Esophagus muscularis mucosa (tissue), 4 donors: ENCODE data around the gene NFATC2IP. TPM values are rescaled to one million over a fixed set of nuclear protein-coding genes. Genes with fewer than 3 reads are reported as not detected.

ENCODE experiments used
- DNase-seq: peaks from one replicate; pipeline ENCODE4 v3.0.0-alpha.2; 2017; ENCODE audit errors: extremely low spot score
- H3K27ac ChIP-seq, 4 donors: fragments of 200-600 bp; sonication (generic); replicated peaks in 1 of 4; 1 replicate in 3 of 4; 2 replicates in 1 of 4; pipeline ENCODE4 v1.5.1; 2016 to 2019; ENCODE audit warnings: mild to moderate bottlenecking in 1 of 4
- H3K27me3 ChIP-seq, 4 donors: fragments of 200-600 bp; sonication (generic); one replicate each; pipeline versions ENCODE4 v1.5.1 to v1.6.0; 2016 to 2019
- H3K36me3 ChIP-seq, 4 donors: fragments of 200-600 bp; sonication (generic); one replicate each; pipeline ENCODE4 v1.5.1; 2016 to 2019
- H3K4me1 ChIP-seq, 4 donors: fragments of 200-600 bp; sonication (generic); one replicate each; pipeline ENCODE4 v1.5.1; 2016 to 2019
- H3K4me3 ChIP-seq, 4 donors: fragments of 200-600 bp; sonication (generic); 1 replicate in 2 of 4; 2 replicates in 2 of 4; pipeline ENCODE4 v1.5.1; 2016 to 2019; ENCODE audit warnings: mild to moderate bottlenecking in 4 of 4, moderate library complexity in 1 of 4
- H3K9me3 ChIP-seq, 4 donors: fragments of 200-600 bp; sonication (generic); 1 replicate in 3 of 4; 2 replicates in 1 of 4; pipeline ENCODE4 v1.5.1; 2016 to 2019
- EP300 ChIP-seq: sonication (generic); formaldehyde crosslinking; IDR thresholded peaks from one replicate; pipeline ENCODE4 v1.6.1; 2017; ENCODE audit warnings: antibody characterized with exemption
- POLR2A ChIP-seq: fragments of 450-650 bp; IDR thresholded peaks from one replicate; pipeline ENCODE4 v1.6.1; 2017; ENCODE audit warnings: antibody characterized with exemption, moderate library complexity, mild to moderate bottlenecking, low read depth
- POLR2AphosphoS5 ChIP-seq, 2 donors: sonication (generic); formaldehyde crosslinking; IDR thresholded peaks; one replicate each; pipeline ENCODE4 v1.6.1; 2017; ENCODE audit warnings: antibody characterized with exemption in 2 of 2
- WGBS: methylation state at CpG from one replicate; pipeline ENCODE4 v1.1.5; 2018; 5-methylcytosine and 5-hydroxymethylcytosine counted together
- intact Hi-C: fragments of 100-400 bp; cut with DNase I; formaldehyde crosslinking; loops from one replicate; pipeline ENCODE4 v1.15.1; 2023
- total RNA-seq, 4 donors: library from RNA; depleted of rRNA; stranded (reverse); fragments of >200 nt; gene quantifications; one replicate each; pipeline versions ENCODE4 v1.1.0 to v1.2.1, GENCODE V29; 2016
- TF ChIP-seq, protein P1 (sequence below), 3 experiments: fragments of 200-600 bp in 2 of 3; fragments of 450-650 bp in 1 of 3; sonication (generic) in 2 of 3; IDR thresholded peaks; one replicate each; pipeline ENCODE4 v1.5.1; 2017 to 2019; ENCODE audit warnings: antibody characterized with exemption in 3 of 3, mild to moderate bottlenecking in 2 of 3, moderate library complexity in 1 of 3

NFATC2IP gene
- total RNA-seq, 4 donors from 2014 or later = 15.6 to 30.3 (median 20.3) TPM

DNA sequence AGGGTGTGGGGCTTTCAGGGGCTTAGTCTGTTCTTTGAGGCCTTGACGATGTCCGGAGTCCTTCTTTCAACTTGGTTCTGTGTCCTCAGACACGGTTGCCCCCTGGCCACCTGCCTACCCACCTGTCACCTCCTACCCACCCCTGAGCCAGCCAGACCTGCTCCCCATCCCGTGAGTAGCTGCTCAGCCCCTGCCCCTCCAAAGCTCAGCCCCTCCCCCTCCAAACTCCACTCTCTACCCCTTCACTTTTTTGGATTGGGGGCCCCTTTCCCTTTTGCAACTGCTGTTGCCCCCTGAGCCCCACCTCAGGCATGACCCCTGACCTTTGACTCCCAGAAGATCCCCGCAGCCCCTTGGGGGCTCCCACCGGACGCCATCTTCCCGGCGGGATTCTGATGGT, 35.3 kb downstream of the NFATC2IP start:
- Histone ChIP-seq H3K27me3 (no peaks in the 10 kb centered on the region), H3K9me3 (peaks cover 0 to 11% (median 5%) of the 10 kb centered on the region in 4 donors), H3K4me1 (no peaks in the 10 kb centered on the region), H3K27ac (no peak overlapping the region), H3K36me3 (peaks cover 33 to 98% (median 85%) of the 10 kb centered on the region in 4 donors), H3K4me3 (peak overlapping the region in 1 of 4 donors; percentile 8)
- no peak for DNase-seq
- intact Hi-C loops = no loop called here
- WGBS = 100% methylated on average over 6 of the region's 9 CpGs
- TF ChIP-seq POLR2AphosphoS5 (IDR thresholded peaks at IDR 0.05) (no peak), EP300 (no peak), POLR2A (no peak)
- TF ChIP-seq, protein P1, sequence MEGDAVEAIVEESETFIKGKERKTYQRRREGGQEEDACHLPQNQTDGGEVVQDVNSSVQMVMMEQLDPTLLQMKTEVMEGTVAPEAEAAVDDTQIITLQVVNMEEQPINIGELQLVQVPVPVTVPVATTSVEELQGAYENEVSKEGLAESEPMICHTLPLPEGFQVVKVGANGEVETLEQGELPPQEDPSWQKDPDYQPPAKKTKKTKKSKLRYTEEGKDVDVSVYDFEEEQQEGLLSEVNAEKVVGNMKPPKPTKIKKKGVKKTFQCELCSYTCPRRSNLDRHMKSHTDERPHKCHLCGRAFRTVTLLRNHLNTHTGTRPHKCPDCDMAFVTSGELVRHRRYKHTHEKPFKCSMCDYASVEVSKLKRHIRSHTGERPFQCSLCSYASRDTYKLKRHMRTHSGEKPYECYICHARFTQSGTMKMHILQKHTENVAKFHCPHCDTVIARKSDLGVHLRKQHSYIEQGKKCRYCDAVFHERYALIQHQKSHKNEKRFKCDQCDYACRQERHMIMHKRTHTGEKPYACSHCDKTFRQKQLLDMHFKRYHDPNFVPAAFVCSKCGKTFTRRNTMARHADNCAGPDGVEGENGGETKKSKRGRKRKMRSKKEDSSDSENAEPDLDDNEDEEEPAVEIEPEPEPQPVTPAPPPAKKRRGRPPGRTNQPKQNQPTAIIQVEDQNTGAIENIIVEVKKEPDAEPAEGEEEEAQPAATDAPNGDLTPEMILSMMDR (IDR thresholded peaks at IDR 0.05) = no peak

DNA sequence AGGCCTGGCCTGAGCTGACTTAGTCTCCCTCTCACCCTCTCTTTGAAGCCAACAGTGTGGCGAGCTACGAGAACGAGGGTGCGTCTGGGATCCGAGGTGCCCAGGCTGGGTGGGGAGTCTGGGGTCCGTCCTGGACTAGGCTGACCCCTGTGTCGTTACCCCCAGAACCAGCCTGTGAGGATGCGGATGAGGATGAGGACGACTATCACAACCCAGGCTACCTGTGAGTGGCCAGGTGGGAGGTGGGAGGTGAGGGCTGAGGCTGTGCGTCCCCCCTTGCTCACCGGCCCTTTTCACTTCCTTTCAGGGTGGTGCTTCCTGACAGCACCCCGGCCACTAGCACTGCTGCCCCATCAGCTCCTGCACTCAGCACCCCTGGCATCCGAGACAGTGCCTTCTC, 35.8 kb downstream of the NFATC2IP start:
- intact Hi-C loops = no loop called here
- DNase-seq = no peak
- H3K27ac ChIP-seq = no peak overlapping the region
- 79% methylated on average over 9 of the region's 13 CpGs for WGBS
- H3K4me3 ChIP-seq = no peak overlapping the region
- H3K36me3 ChIP-seq = peaks cover 29 to 93% (median 80%) of the 10 kb centered on the region in 4 donors
- H3K9me3 ChIP-seq = peaks cover 0 to 11% (median 5%) of the 10 kb centered on the region in 4 donors
- H3K27me3 ChIP-seq = no peaks in the 10 kb centered on the region
- no peaks in the 10 kb centered on the region for H3K4me1 ChIP-seq
- no peak for TF ChIP-seq POLR2A

DNA sequence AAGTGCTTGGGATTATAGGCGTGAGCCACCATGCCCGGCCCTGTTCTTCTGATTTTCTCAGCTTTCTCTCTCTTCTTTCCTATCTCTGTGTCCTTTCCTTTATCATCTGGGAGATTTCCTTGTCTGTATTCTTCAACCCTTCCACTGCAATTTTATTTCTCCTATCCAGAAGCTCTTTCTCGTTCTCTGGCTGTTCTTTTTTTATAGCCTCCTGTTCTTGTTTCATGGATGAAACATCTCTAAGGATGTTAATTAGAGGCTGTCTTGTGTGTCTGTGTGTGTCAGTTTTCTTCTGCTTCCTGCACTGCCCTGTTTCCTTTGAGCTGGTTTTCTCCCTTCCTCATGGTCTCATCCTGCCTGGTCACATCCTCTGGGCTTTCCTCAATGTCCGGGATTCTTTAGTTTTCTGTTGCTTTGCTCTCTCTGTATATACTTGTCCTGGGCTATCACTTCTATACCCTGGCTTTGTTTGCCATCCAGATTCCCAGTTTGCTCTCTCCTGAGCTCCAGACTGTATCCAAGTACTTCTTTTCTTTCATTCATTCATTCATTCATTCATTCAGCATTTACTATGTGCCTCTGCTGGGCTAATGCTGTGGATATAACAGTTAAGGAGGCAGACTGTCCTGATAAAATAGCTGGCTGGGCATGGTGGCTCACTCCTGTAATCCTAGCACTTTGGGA, 36.6 kb downstream of the NFATC2IP start:
- intact Hi-C loops = no loop called here
- WGBS = 97% methylated on average over 4 of the region's 4 CpGs
- DNase-seq = no peak

DNA sequence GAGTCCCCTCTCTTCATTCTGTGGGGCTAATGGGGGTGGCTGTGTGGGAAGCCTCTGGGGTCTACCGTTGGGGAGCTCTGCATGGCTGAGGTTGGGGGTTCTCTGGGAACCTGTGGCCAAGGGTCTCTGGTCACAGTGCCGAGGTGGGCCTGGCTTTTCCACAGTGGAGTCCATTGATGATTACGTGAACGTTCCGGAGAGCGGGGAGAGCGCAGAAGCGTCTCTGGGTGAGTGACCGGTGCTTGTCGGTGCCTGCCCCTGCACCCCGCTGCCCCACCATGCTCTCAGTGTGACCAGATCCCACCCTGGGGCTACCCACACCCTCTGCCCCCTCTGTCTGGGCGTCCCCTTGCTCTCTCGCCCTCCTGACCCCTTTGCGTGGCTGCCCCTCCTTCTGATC, 38.6 kb downstream of the NFATC2IP start:
- no peak overlapping the region for H3K27ac ChIP-seq
- peaks cover 0 to 11% (median 5%) of the 10 kb centered on the region in 4 donors for H3K9me3 ChIP-seq
- TF ChIP-seq POLR2AphosphoS5 (IDR thresholded peaks at IDR 0.05) = no peak
- H3K36me3 ChIP-seq = peaks cover 10 to 65% (median 52%) of the 10 kb centered on the region in 4 donors
- no peak for DNase-seq
- no peak overlapping the region for H3K4me3 ChIP-seq
- H3K27me3 ChIP-seq = no peaks in the 10 kb centered on the region
- no peaks in the 10 kb centered on the region for H3K4me1 ChIP-seq
- intact Hi-C loops = no loop called here
- 95% methylated on average over 11 of the region's 14 CpGs for WGBS

More for the DNA sequence above, 36.6 kb downstream of the NFATC2IP start:
- Histone ChIP-seq H3K9me3 (peaks cover 0 to 11% (median 5%) of the 10 kb centered on the region in 4 donors), H3K36me3 (peaks cover 25 to 85% (median 72%) of the 10 kb centered on the region in 4 donors), H3K4me3 (no peak overlapping the region), H3K27me3 (no peaks in the 10 kb centered on the region), H3K4me1 (no peaks in the 10 kb centered on the region), H3K27ac (no peak overlapping the region)
- TF ChIP-seq EP300 = no peak
- TF ChIP-seq POLR2AphosphoS5 (IDR thresholded peaks at IDR 0.05) = no peak
- TF ChIP-seq POLR2A = no peak
- TF ChIP-seq, protein P1 (IDR thresholded peaks at IDR 0.05) = no peak

DNA sequence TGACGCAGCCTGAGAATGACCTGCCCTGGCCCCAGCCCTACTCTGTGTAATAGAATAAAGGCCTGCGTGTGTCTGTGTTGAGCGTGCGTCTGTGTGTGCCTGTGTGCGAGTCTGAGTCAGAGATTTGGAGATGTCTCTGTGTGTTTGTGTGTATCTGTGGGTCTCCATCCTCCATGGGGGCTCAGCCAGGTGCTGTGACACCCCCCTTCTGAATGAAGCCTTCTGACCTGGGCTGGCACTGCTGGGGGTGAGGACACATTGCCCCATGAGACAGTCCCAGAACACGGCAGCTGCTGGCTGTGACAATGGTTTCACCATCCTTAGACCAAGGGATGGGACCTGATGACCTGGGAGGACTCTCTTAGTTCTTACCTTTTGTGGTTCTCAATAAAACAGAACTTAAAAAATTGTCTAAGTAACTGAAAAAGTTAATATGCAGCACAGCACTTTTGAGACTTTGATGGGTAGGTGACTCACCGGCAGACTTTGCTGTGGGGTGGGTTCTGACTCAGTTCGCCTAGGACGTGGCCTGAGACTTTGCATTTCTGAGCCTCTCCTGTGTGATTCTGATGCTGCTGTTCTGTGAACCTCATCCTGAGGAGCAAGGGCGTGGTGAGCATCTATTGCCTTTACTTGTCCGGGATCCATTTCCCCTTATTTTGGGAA, 39.8 kb downstream of the NFATC2IP start:
- DNase-seq = no peak
- peaks cover 0 to 11% (median 5%) of the 10 kb centered on the region in 4 donors for H3K9me3 ChIP-seq
- H3K4me1 ChIP-seq = no peaks in the 10 kb centered on the region
- no peak overlapping the region for H3K4me3 ChIP-seq
- TF ChIP-seq POLR2AphosphoS5 (IDR thresholded peaks at IDR 0.05) (no peak), EP300 (no peak), POLR2A (no peak)
- TF ChIP-seq, protein P1 (IDR thresholded peaks at IDR 0.05) = no peak
- peaks cover 0 to 5% (median 0%) of the 10 kb centered on the region in 4 donors for H3K27me3 ChIP-seq
- no peak overlapping the region for H3K27ac ChIP-seq
- peaks cover 8 to 53% (median 40%) of the 10 kb centered on the region in 4 donors for H3K36me3 ChIP-seq
- 84% methylated on average over 11 of the region's 11 CpGs for WGBS
- intact Hi-C loops = no loop called here
